HEK293 (cell line): ENCODE results near the gene CYP21A2.

Experiments used
- ATF2 ChIP-seq: fragments of 450-650 bp; formaldehyde crosslinking; IDR thresholded peaks from 2 replicates; pipeline ENCODE4 v1.5.1; 2016; ENCODE audit warnings: missing biosample characterization, missing genetic modification characterization, low read depth
- KLF16 ChIP-seq: fragments of 450-650 bp; formaldehyde crosslinking; IDR thresholded peaks from 2 replicates; pipeline ENCODE4 v1.5.1; 2017; ENCODE audit warnings: missing biosample characterization, missing genetic modification characterization
- MYNN ChIP-seq: fragments of 450-650 bp; formaldehyde crosslinking; IDR thresholded peaks from 2 replicates; pipeline ENCODE4 v1.5.1; 2016; ENCODE audit warnings: missing biosample characterization, missing genetic modification characterization, borderline replicate concordance
- YY1 ChIP-seq: fragments of 450-650 bp; formaldehyde crosslinking; IDR thresholded peaks from 2 replicates; pipeline ENCODE4 v1.5.1; 2018; ENCODE audit warnings: missing biosample characterization, missing genetic modification characterization
- ZBTB7A ChIP-seq: fragments of 450-650 bp; formaldehyde crosslinking; IDR thresholded peaks from 2 replicates; pipeline ENCODE4 v1.5.1; 2016; ENCODE audit warnings: low read depth, missing biosample characterization, missing genetic modification characterization
- ZBTB8A ChIP-seq: fragments of 450-650 bp; formaldehyde crosslinking; IDR thresholded peaks from 2 replicates; pipeline ENCODE4 v1.5.1; 2016; ENCODE audit warnings: missing biosample characterization, missing genetic modification characterization
- ZNF433 ChIP-seq: fragments of 450-650 bp; formaldehyde crosslinking; IDR thresholded peaks from 2 replicates; pipeline ENCODE4 v1.5.1; 2016; ENCODE audit warnings: missing biosample characterization, missing genetic modification characterization, low read depth
- ZNF658 ChIP-seq: fragments of 450-650 bp; formaldehyde crosslinking; IDR thresholded peaks from 2 replicates; pipeline ENCODE4; 2016; ENCODE audit warnings: missing biosample characterization, missing genetic modification characterization
- ZSCAN23 ChIP-seq: fragments of 450-650 bp; formaldehyde crosslinking; IDR thresholded peaks from 2 replicates; pipeline ENCODE4 v1.5.1; 2016; ENCODE audit warnings: missing biosample characterization, missing genetic modification characterization
- TF ChIP-seq, protein P1 (sequence below): fragments of 450-650 bp; formaldehyde crosslinking; IDR thresholded peaks from 2 replicates; pipeline ENCODE4 v1.5.1; 2016; ENCODE audit warnings: missing biosample characterization, missing genetic modification characterization

DNA sequence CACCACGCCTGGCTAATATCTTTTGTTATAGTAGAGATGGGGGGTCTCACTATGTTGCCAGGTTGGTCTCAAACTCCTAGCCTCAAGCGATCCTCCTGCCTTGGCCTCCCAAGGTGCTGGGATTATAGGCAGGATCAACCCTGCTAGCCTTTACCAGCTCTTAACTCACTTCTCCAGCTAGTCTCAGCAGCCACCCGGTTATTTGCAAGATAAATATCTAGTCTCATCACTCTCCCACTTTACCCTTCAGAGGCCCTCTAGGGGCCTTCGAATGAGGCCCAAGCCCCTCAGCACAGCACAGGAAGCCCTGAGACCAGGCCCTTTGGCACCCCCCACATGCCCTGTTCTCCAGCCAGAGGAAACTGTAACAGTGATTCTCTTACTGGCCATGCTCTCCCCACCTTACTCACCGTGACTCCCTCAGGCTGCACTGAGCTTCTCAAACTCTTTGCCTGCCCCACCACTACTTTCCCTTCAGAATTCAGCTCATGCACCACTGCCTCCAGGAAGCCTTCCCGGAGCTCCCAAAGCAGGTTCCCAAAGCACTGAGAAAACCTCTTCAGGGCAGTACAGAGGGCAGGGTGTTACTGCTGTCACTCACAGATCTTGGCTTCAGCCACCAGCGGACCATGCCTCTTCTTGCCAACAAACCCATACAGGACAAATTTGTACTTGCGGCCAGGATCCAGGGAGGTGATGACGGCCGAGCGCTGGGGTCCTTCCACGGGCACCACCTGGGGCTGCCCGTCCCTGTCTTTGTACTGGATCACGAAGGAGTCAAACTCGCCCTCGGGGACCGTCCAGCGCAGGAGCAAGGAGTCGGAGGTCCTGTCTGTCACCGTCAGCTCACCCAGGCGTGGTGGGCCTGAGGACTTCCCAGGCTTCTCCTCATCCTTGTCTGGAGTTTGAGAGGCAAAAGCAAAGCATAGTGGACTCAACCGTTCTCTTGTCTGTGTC is 45.9 kb downstream of the CYP21A2 start:
- TF ChIP-seq ATF2 (tag by site-specific recombination) (no peak), ZNF658 (tag by site-specific recombination) (no peak), KLF16 (tag by site-specific recombination) (no peak), YY1 (no peak), ZSCAN23 (no peak), ZBTB8A (tag by site-specific recombination) (no peak), MYNN (tag by site-specific recombination) (no peak), ZNF433 (tag by site-specific recombination) (no peak), ZBTB7A (tag by site-specific recombination) (no peak)
- TF ChIP-seq, protein P1, sequence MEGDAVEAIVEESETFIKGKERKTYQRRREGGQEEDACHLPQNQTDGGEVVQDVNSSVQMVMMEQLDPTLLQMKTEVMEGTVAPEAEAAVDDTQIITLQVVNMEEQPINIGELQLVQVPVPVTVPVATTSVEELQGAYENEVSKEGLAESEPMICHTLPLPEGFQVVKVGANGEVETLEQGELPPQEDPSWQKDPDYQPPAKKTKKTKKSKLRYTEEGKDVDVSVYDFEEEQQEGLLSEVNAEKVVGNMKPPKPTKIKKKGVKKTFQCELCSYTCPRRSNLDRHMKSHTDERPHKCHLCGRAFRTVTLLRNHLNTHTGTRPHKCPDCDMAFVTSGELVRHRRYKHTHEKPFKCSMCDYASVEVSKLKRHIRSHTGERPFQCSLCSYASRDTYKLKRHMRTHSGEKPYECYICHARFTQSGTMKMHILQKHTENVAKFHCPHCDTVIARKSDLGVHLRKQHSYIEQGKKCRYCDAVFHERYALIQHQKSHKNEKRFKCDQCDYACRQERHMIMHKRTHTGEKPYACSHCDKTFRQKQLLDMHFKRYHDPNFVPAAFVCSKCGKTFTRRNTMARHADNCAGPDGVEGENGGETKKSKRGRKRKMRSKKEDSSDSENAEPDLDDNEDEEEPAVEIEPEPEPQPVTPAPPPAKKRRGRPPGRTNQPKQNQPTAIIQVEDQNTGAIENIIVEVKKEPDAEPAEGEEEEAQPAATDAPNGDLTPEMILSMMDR (tag by site-specific recombination) = no peak
